ENCODE data around the gene KRT9.
"Not testable (repeated sequence)": the region's sequence is repeated elsewhere in the genome, so short reads cannot be mapped to it uniquely, and the experiment has no call there.

KRT9 gene

DNA sequence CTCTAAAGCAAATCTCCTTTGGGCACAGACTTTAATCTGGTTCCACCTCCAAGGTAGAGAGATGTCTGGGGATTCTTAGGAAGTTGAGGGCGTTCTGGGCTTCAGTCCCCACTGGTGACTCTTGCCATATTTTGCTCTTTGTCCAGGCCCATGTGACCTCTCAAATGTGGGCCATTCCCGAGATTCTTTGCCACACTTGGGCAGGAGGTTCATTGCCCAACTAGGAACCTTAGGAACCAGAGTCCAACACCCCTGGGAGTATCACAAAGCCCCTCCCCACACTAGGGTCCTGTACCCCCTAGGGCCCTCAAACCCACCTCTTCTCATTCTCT is 8.4 kb upstream of the KRT9 start:
- H3K4me1 ChIP-seq (ENCODE audit: insufficient read depth, low read length): no peaks in the 10 kb centered on the region
- H2AFZ ChIP-seq (ENCODE audit: low read depth, low read length): no peak overlapping the region
- H3K27me3 ChIP-seq (ENCODE audit: insufficient read depth, low read length): no peaks in the 10 kb centered on the region
- H3K4me3 ChIP-seq (ENCODE audit: low read length): no peak overlapping the region
- H3K36me3 ChIP-seq (ENCODE audit: insufficient read depth, low read length): no peaks in the 10 kb centered on the region
- H3K9me3 ChIP-seq (ENCODE audit: low read length): no peaks in the 10 kb centered on the region

DNA sequence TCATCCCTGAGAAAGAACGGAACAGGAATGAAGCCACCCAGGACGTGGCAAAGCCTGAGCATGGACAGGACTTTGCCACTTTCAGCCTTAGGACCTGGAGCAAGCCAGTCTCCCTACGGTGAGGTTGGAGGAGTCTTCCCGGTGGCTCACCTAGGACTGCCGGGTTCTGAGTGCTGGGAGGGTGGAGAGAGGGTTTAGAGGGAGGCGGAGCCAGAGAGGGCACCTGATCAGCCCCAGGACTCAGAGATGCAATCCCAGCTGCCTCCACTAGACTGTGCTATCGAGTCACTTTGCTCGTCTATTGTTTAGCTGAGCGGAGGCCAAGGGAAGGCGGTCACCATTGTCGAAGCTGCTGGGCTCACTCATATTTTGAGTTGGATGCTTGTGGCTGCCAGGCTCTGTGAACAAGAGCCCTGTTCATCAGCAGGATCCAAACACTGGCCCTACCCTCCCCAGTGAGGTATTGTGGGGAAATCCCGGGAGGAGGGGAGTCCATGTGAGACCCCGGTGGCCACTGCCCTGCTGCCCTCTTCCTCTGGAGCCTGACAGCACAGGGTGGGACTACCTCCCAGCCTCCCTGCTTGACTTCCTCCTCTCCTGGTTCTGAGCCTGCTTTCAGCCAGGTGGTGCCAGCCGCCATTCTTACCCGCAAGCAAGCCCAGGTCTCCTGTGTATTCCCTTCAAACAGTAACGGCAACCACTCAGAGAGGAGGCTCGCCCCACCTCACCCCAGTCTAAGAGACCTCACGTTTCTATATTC is 7.8 kb upstream of the KRT9 start:
- no peak overlapping the region for H3K4me3 ChIP-seq (ENCODE audit: low read length)
- no peaks in the 10 kb centered on the region for H3K27me3 ChIP-seq (ENCODE audit: insufficient read depth, low read length)
- no peak overlapping the region for H2AFZ ChIP-seq (ENCODE audit: low read depth, low read length)
- H3K9me3 ChIP-seq (ENCODE audit: low read length): no peaks in the 10 kb centered on the region
- H3K36me3 ChIP-seq (ENCODE audit: insufficient read depth, low read length): no peaks in the 10 kb centered on the region
- H3K4me1 ChIP-seq (ENCODE audit: insufficient read depth, low read length): no peaks in the 10 kb centered on the region

GRCh38 chr17:41578971-41579370 is 7.1 kb upstream of the KRT9 start:
- no peak overlapping the region for H2AFZ ChIP-seq (ENCODE audit: low read depth, low read length)
- no peaks in the 10 kb centered on the region for H3K4me1 ChIP-seq (ENCODE audit: insufficient read depth, low read length)
- no peaks in the 10 kb centered on the region for H3K27me3 ChIP-seq (ENCODE audit: insufficient read depth, low read length)
- no peaks in the 10 kb centered on the region for H3K9me3 ChIP-seq (ENCODE audit: low read length)
- H3K4me3 ChIP-seq (ENCODE audit: low read length): no peak overlapping the region
- H3K36me3 ChIP-seq (ENCODE audit: insufficient read depth, low read length): no peaks in the 10 kb centered on the region

GRCh38 chr17:41578538-41578937 is 6.7 kb upstream of the KRT9 start:
- no peaks in the 10 kb centered on the region for H3K27me3 ChIP-seq (ENCODE audit: insufficient read depth, low read length)
- H3K36me3 ChIP-seq (ENCODE audit: insufficient read depth, low read length): no peaks in the 10 kb centered on the region
- H3K9me3 ChIP-seq (ENCODE audit: low read length): no peaks in the 10 kb centered on the region
- no peak overlapping the region for H3K4me3 ChIP-seq (ENCODE audit: low read length)
- H2AFZ ChIP-seq (ENCODE audit: low read depth, low read length): no peak overlapping the region
- no peaks in the 10 kb centered on the region for H3K4me1 ChIP-seq (ENCODE audit: insufficient read depth, low read length)

GRCh38 chr17:41576740-41577139 is 4.9 kb upstream of the KRT9 start:
- not testable (repeated sequence) for H3K4me3 ChIP-seq (ENCODE audit: low read length); H2AFZ ChIP-seq (ENCODE audit: low read depth, low read length); H3K4me1 ChIP-seq (ENCODE audit: insufficient read depth, low read length); H3K36me3 ChIP-seq (ENCODE audit: insufficient read depth, low read length); H3K9me3 ChIP-seq (ENCODE audit: low read length); H3K27me3 ChIP-seq (ENCODE audit: insufficient read depth, low read length)

DNA sequence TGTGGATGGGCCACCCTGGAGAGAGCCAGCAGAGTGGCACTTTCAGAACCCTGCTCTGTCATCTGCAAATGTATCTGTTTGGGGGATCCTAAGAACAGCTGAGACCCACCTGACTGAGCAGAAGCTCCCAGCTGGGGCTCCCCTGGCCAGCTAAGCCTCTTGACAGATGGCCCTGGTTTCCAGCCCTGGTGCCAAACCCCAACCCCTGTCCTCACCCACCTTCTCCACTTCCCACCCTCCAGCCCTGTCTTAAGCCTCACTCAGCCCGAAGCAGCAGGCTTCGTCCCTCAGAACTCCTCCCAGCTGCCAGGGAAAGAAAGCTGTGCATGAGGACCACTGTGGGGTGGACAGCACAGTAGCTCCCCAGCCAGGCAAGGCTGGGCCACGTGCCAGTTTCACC is 3.5 kb upstream of the KRT9 start:
- Histone ChIP-seq H3K36me3 (ENCODE audit: insufficient read depth, low read length) (no peaks in the 10 kb centered on the region), H3K4me1 (ENCODE audit: insufficient read depth, low read length) (no peaks in the 10 kb centered on the region), H2AFZ (ENCODE audit: low read depth, low read length) (no peak overlapping the region), H3K9me3 (ENCODE audit: low read length) (no peaks in the 10 kb centered on the region), H3K27me3 (ENCODE audit: insufficient read depth, low read length) (no peaks in the 10 kb centered on the region), H3K4me3 (ENCODE audit: low read length) (no peak overlapping the region)

DNA sequence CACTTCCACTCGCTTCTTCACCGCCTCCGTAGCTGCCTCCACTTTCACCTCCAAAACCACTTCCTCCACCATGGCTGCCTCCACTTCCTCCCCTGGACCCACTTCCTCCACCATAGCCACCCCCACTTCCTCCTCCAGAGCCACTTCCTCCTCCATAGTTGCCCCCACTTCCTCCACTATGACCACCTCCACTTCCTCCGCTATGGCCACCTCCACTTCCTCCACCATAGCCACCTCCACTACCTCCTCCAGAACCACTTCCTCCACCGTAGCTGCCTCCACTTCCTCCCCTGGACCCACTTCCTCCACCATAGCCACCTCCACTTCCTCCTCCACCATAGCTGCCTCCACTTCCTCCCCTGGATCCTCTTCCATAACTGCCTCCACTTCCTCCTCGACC is 4.5 kb downstream of the KRT9 start:
- Histone ChIP-seq H3K4me1 (ENCODE audit: insufficient read depth, low read length) (no peaks in the 10 kb centered on the region), H3K36me3 (ENCODE audit: insufficient read depth, low read length) (no peaks in the 10 kb centered on the region), H3K4me3 (ENCODE audit: low read length) (no peak overlapping the region), H3K9me3 (ENCODE audit: low read length) (no peaks in the 10 kb centered on the region), H2AFZ (ENCODE audit: low read depth, low read length) (no peak overlapping the region), H3K27me3 (ENCODE audit: insufficient read depth, low read length) (no peaks in the 10 kb centered on the region)

GRCh38 chr17:41565338-41565737 is 6.5 kb downstream of the KRT9 start:
- Histone ChIP-seq H2AFZ (ENCODE audit: low read depth, low read length) (no peak overlapping the region), H3K4me3 (ENCODE audit: low read length) (no peak overlapping the region), H3K36me3 (ENCODE audit: insufficient read depth, low read length) (no peaks in the 10 kb centered on the region), H3K27me3 (ENCODE audit: insufficient read depth, low read length) (no peaks in the 10 kb centered on the region), H3K4me1 (ENCODE audit: insufficient read depth, low read length) (no peaks in the 10 kb centered on the region), H3K9me3 (ENCODE audit: low read length) (no peaks in the 10 kb centered on the region)

GRCh38 chr17:41563607-41564170 is 8.2 kb downstream of the KRT9 start:
- H3K9me3 ChIP-seq (ENCODE audit: low read length): no peaks in the 10 kb centered on the region
- no peak overlapping the region for H2AFZ ChIP-seq (ENCODE audit: low read depth, low read length)
- no peaks in the 10 kb centered on the region for H3K27me3 ChIP-seq (ENCODE audit: insufficient read depth, low read length)
- no peaks in the 10 kb centered on the region for H3K4me1 ChIP-seq (ENCODE audit: insufficient read depth, low read length)
- no peaks in the 10 kb centered on the region for H3K36me3 ChIP-seq (ENCODE audit: insufficient read depth, low read length)
- no peak overlapping the region for H3K4me3 ChIP-seq (ENCODE audit: low read length)

DNA sequence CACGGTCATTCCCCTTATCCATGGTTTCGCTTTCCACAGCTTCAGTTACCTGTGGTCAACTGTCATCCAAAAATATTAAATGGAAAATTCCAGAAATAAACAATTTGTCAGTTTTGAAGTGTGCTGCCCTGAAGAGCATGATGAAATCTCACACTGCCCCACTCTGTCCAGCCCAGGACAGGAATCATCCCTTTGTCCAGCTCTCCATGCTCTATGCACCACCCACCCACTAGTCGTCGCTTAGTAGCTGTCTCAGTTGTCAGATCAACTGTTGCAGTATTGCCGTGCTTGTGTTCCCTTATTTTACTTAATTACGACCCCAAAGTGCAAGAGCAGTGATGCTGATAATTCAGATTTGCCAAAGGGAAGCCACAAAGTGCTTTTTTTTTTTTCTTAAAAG is 10.3 kb downstream of the KRT9 start:
- H3K9me3 ChIP-seq (ENCODE audit: low read length): no peaks in the 10 kb centered on the region
- no peak overlapping the region for H2AFZ ChIP-seq (ENCODE audit: low read depth, low read length)
- no peaks in the 10 kb centered on the region for H3K4me1 ChIP-seq (ENCODE audit: insufficient read depth, low read length)
- no peaks in the 10 kb centered on the region for H3K36me3 ChIP-seq (ENCODE audit: insufficient read depth, low read length)
- no peaks in the 10 kb centered on the region for H3K27me3 ChIP-seq (ENCODE audit: insufficient read depth, low read length)
- H3K4me3 ChIP-seq (ENCODE audit: low read length): no peak overlapping the region

GRCh38 chr17:41559548-41559947 is 12.3 kb downstream of the KRT9 start:
- no peaks in the 10 kb centered on the region for H3K36me3 ChIP-seq (ENCODE audit: insufficient read depth, low read length)
- H3K27me3 ChIP-seq (ENCODE audit: insufficient read depth, low read length): no peaks in the 10 kb centered on the region
- no peaks in the 10 kb centered on the region for H3K9me3 ChIP-seq (ENCODE audit: low read length)
- H2AFZ ChIP-seq (ENCODE audit: low read depth, low read length): no peak overlapping the region
- H3K4me1 ChIP-seq (ENCODE audit: insufficient read depth, low read length): no peaks in the 10 kb centered on the region
- H3K4me3 ChIP-seq (ENCODE audit: low read length): no peak overlapping the region

GRCh38 chr17:41556931-41557330 is 14.9 kb downstream of the KRT9 start:
- H3K4me3 ChIP-seq (ENCODE audit: low read length): no peak overlapping the region
- H3K4me1 ChIP-seq (ENCODE audit: insufficient read depth, low read length): no peaks in the 10 kb centered on the region
- no peaks in the 10 kb centered on the region for H3K9me3 ChIP-seq (ENCODE audit: low read length)
- no peak overlapping the region for H2AFZ ChIP-seq (ENCODE audit: low read depth, low read length)
- H3K27me3 ChIP-seq (ENCODE audit: insufficient read depth, low read length): no peaks in the 10 kb centered on the region
- no peaks in the 10 kb centered on the region for H3K36me3 ChIP-seq (ENCODE audit: insufficient read depth, low read length)

GRCh38 chr17:41556306-41556705 is 15.6 kb downstream of the KRT9 start:
- H2AFZ ChIP-seq (ENCODE audit: low read depth, low read length): no peak overlapping the region
- H3K27me3 ChIP-seq (ENCODE audit: insufficient read depth, low read length): no peaks in the 10 kb centered on the region
- no peak overlapping the region for H3K4me3 ChIP-seq (ENCODE audit: low read length)
- no peaks in the 10 kb centered on the region for H3K36me3 ChIP-seq (ENCODE audit: insufficient read depth, low read length)
- H3K9me3 ChIP-seq (ENCODE audit: low read length): no peaks in the 10 kb centered on the region
- no peaks in the 10 kb centered on the region for H3K4me1 ChIP-seq (ENCODE audit: insufficient read depth, low read length)

Measured in neuron (in vitro differentiated cells).